Adrenal gland (tissue), 12 donors: ENCODE measurements around the gene DUS1L. TPM values are rescaled to one million over a fixed set of nuclear protein-coding genes. Genes with fewer than 3 reads are reported as not detected.

ENCODE experiments used
- DNase-seq, 7 donors: peaks; one replicate each; pipeline ENCODE4 v3.0.0-alpha.2; 2019 to 2020
- H3K27ac ChIP-seq, 5 donors: fragments of 200-600 bp; sonication (generic) in 4 of 5; 1 replicate in 3 of 5; 2 replicates in 2 of 5; pipeline versions ENCODE4 v1.5.1 to v1.8.0; 2016 to 2020; ENCODE audit warnings: mild to moderate bottlenecking in 1 of 5
- H3K27me3 ChIP-seq: fragments of 200-600 bp; 2 replicates; pipeline ENCODE4 v1.8.0; 2021
- H3K36me3 ChIP-seq, 2 donors: fragments of 200-600 bp; replicated peaks in 1 of 2; 1 replicate in 1 of 2; 2 replicates in 1 of 2; pipeline versions ENCODE4 v1.5.1 to v1.8.0; 2018 to 2022
- H3K4me1 ChIP-seq, 2 donors: fragments of 200-600 bp; replicated peaks in 1 of 2; 1 replicate in 1 of 2; 2 replicates in 1 of 2; pipeline versions ENCODE4 v1.5.1 to v1.8.0; 2018 to 2021
- H3K4me3 ChIP-seq, 4 donors: fragments of 200-600 bp; sonication (generic) in 3 of 4; one replicate each; pipeline ENCODE4 v1.5.1; 2016 to 2018
- H3K9me3 ChIP-seq, 3 donors: fragments of 200-600 bp; sonication (generic) in 1 of 3; replicated peaks in 1 of 3; 1 replicate in 2 of 3; 2 replicates in 1 of 3; pipeline versions ENCODE4 v1.5.1 to v1.8.0; 2016 to 2021
- CTCF ChIP-seq, 6 experiments: fragments of 450-650 bp in 4 of 6; fragments of 200-600 bp in 2 of 6; sonication (generic) in 1 of 6; IDR thresholded peaks; 1 replicate in 5 of 6; 2 replicates in 1 of 6; pipeline versions ENCODE4 v1.5.1 to v1.8.0; 2016 to 2021; ENCODE audit warnings: antibody characterized with exemption in 6 of 6, mild to moderate bottlenecking in 2 of 6, moderate library complexity in 1 of 6
- POLR2A ChIP-seq, 2 donors: fragments of 450-650 bp; IDR thresholded peaks; one replicate each; pipeline ENCODE4 v1.6.1; 2017; ENCODE audit warnings: antibody characterized with exemption in 2 of 2, mild to moderate bottlenecking in 2 of 2, moderate library complexity in 1 of 2
- whole genome bisulfite sequencing, 4 donors: extraction: QIAGEN DNeasy Blood & Tissue Kit in 2 of 4; methylation state at CpG; one replicate each; pipeline versions ENCODE4 v1.1.5 to v1.1.7; 2013 to 2017; 5-methylcytosine and 5-hydroxymethylcytosine counted together
- intact Hi-C, 2 donors: fragments of 100-400 bp; cut with DNase I; formaldehyde crosslinking; loops; one replicate each; pipeline versions ENCODE4 v1.14.1 to v1.15.0; 2022 to 2023
- polyA plus RNA-seq, 3 donors: library from polyadenylated mRNA; stranded (reverse); fragments of 200-250 nt in 2 of 3; fragments of 350-450 nt in 1 of 3; fragmentation: Illumina TruSeq in 1 of 3; extraction: RNeasy Lipid Tissue Mini Kit (QIAGEN cat#74804) in 1 of 3; gene quantifications; one replicate each; pipeline ENCODE4 v1.2.3, GENCODE V29; 2013 to 2014
- total RNA-seq, 9 donors: library from RNA; depleted of rRNA in 4 of 9; stranded (reverse); fragments of >200 nt in 4 of 9; fragments of 120-200 nt in 1 of 9; fragmentation: NEBNext Ultra II Directional in 1 of 9; extraction: Animal tissue kit (Norgen Biotek cat#: 25700) in 1 of 9; gene quantifications; one replicate each; pipeline versions ENCODE4 v1.1.0 to v1.2.4, GENCODE V29; 2013 to 2023
- donor health status: healthy with polysubstance abuse.
- donor health status: Bipolar disorder and iron deficiency.
- donor health status: DM: yes; HTN: yes; CAD: no.
- donor health status: DM: no; HTN: no; CAD: no.
- donor health status: DM: no; HTN: no; CAD: no.
- donor health status: DM: yes; HTN: yes; CAD: no.

Gene DUS1L
- total and polyA plus RNA-seq, 12 donors, result 38.5 to 397 (median 75.7) TPM

DNA sequence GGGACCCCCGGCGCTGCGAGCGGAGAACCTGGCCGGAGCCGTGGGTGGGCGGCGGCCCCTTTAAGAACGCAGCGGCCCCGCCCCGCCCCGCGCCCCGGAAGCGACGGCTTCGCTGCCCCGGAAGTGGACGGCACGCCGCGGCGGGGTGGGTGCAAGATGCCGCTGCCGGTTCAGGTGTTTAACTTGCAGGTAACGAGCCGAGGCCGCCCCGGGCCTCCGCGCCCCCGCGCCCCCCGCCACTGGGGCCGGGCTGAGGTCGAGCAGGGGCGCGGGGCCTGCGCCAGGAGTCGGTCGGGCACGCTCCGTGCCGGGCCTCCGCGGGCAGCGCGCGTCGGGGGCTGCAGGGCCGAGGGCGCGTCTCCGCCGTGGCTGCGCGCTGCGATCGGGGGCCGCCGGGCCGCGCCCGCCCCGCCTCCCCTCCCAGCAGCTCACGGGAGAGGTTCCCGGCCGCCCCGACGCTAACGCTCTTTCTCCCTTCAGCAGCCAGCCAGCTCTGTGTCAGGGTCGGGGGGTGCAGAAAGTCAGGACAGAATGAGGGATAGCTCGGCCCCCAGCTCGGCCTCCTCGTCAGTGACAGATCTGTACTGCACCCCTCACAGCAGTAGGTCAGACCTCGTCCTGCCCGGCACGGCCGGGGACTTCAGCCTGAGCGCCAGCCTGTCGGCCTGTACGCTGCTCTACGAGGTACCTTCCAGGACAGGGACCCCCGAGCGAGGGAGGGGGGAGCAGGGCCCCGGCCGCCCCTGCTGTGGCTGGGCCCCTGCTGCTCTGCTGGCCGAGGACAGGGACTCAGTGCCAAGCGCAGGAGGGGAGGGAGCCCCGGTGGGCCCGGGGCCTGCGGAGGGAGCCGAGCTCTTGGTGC, 13.6 kb downstream of the DUS1L start, which contains the start of the genes GPS1 and RFNG:
GPS1 (plus strand) TSS at position 123 of the 862 bp plus-strand sequence; CDS start at position 157, 34 bp downstream.
RFNG (minus strand) TSS at position 36 of the 862 bp plus-strand sequence. CDS start 45 bp downstream, outside the sequence.
- peak; percentile 56 to 79 (median 73) for DNase-seq
- H3K9me3 ChIP-seq, result no peaks in the 10 kb centered on the region
- peaks cover 19 to 25% of the 10 kb centered on the region in 2 donors for H3K4me1 ChIP-seq
- WGBS, 4 donors, result 0 to 1% (median 0%) methylated on average over 5 to 94 of the region's 94 CpGs
- peak within 1 kb of the TSS; percentile 50 to 97 (median 66) for H3K4me3 ChIP-seq
- intact Hi-C loops, result no loop called here
- no peak for TF ChIP-seq CTCF (IDR thresholded peaks at IDR 0.05)
- H3K27me3 ChIP-seq, result no peaks in the 10 kb centered on the region
- H3K36me3 ChIP-seq, result peaks cover 0 to 66% of the 10 kb centered on the region in 2 donors
- peak within 1 kb of the TSS in 1 of 5 donors; percentile 83 for H3K27ac ChIP-seq

DNA sequence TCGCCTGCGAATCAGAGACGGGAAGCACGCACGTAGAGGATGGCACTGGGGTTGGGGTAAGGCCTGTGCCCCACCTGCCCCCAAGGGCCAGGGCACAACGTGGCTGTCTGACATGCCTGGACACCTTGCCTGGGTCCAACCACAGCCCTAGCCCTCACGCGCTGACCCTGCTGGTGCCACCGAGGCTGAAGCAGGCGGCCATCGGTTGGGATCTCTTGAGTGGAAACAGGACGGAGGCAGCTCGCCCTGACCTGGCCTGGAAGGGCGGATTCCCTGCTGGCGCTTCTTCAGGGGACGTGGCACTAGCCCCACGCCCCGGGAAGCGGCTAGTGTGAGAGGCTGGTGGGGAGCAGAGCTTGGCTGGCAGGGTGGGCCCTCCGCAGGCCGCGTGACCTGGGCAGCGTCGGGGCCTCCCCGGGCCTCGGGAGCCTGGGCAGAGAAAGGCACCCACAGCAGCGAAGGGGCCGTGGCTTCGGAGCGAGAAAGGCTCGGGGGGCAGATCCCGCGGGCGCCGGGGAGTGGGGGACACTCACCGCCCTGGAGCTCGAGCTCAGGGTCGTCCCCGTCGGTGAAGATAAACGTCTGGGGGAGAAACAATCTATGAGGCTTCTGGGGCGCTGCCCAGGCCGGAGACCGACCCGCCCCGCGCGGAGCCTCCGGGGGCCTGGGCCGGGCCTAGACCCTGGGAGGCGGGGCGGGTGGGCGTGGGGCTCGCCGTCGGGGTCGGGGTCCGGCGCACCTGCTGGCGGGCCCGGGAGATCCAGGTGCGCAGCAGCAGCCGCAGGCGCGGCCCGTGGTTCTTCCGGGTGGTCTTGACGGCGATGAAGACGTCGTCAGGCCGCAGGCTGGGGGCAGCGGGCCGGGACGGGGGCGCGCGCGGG, 14.6 kb downstream of the DUS1L start:
- Histone ChIP-seq H3K9me3 (no peaks in the 10 kb centered on the region), H3K27me3 (no peaks in the 10 kb centered on the region), H3K4me3 (peak overlapping the region in 3 of 4 donors; percentile 29 to 97 (median 73)), H3K4me1 (peaks cover 17 to 21% of the 10 kb centered on the region in 2 donors), H3K36me3 (peaks cover 0 to 58% of the 10 kb centered on the region in 2 donors), H3K27ac (peak overlapping the region in 1 of 5 donors; percentile 83)
- intact Hi-C loops, result no loop called here
- 14 to 100% (median 33%) methylated on average over 1 to 79 of the region's 79 CpGs for WGBS, 4 donors
- peak in 2 of 7 donors; percentile 12 to 22 for DNase-seq
- no peak for TF ChIP-seq CTCF (IDR thresholded peaks at IDR 0.05)
- TF ChIP-seq POLR2A (IDR thresholded peaks at IDR 0.05), result no peak

- peak in 1 of 7 donors; percentile 9 for DNase-seq
- intact Hi-C loops, result no loop called here
- peaks cover 17 to 21% of the 10 kb centered on the region in 2 donors for H3K4me1 ChIP-seq
- TF ChIP-seq CTCF (IDR thresholded peaks at IDR 0.05), result no peak
- no peak for TF ChIP-seq POLR2A (IDR thresholded peaks at IDR 0.05)
- peaks cover 0 to 51% of the 10 kb centered on the region in 2 donors for H3K36me3 ChIP-seq
- H3K4me3 ChIP-seq, result peak overlapping the region in 2 of 4 donors; percentile 73 to 97
- no peaks in the 10 kb centered on the region for H3K27me3 ChIP-seq
- 91 to 94% (median 92%) methylated on average over 8 to 28 of the region's 28 CpGs for WGBS, 4 donors
- no peaks in the 10 kb centered on the region for H3K9me3 ChIP-seq
- peak overlapping the region in 1 of 5 donors; percentile 83 for H3K27ac ChIP-seq
Measured at GRCh38 chr17:82050152-82050760, 15.3 kb downstream of the DUS1L start.
